ENCODE data around the gene LRTM2. TPM values are rescaled to one million over a fixed set of nuclear protein-coding genes. Genes with fewer than 3 reads are reported as not detected.

LRTM2 gene
- total and polyA plus RNA-seq, 2 of the 4 experiments (the other 2 are of a cell fraction): not detected

- ChIA-PET CTCF (no interaction called here), POLR2A (ENCODE audit: unreplicated experiment) (no interaction called here)
- no peak for ATAC-seq (ENCODE audit: low read depth)
- H3K56ac ChIP-seq (ENCODE audit: extremely low read depth, insufficient read depth, low read length): no peak overlapping the region
- H2BK15ac ChIP-seq (ENCODE audit: low read depth, low read length): no peak overlapping the region
- H4K5ac ChIP-seq (ENCODE audit: low read depth, low read length): no peak overlapping the region
- H3K4ac ChIP-seq (ENCODE audit: low read depth, low read length): no peak overlapping the region
- H2AK5ac ChIP-seq (ENCODE audit: low read depth, low read length): no peak overlapping the region
- in situ Hi-C loops (cut with MboI; ENCODE audit: low sequenced_read_pairs): no loop called here
- peaks cover 62% of the 10 kb centered on the region for H3K27me3 ChIP-seq (ENCODE audit: control insufficient read depth, insufficient read depth, low read length)
- H4K8ac ChIP-seq (ENCODE audit: low read depth in 2 of 2, low read length in 2 of 2): no peak overlapping the region
- H4K91ac ChIP-seq (ENCODE audit: insufficient read depth, low read depth, low read length): no peak overlapping the region
- intact Hi-C loops (cut with micrococcal nuclease): no loop called here
- no peak overlapping the region for H3K23ac ChIP-seq (ENCODE audit: low read depth, low read length)
- TF ChIP-seq FOS (IDR thresholded peaks at IDR 0.05; ENCODE audit: low read depth, low read length) (no peak), MXI1 (IDR thresholded peaks at IDR 0.05; ENCODE audit: borderline replicate concordance, low read depth, low read length) (no peak), POLR2A (IDR thresholded peaks at IDR 0.05; ENCODE audit: low read depth, low read length) (no peak), ELK1 (IDR thresholded peaks at IDR 0.05; ENCODE audit: borderline replicate concordance, low read depth, low read length) (no peak), BHLHE40 (IDR thresholded peaks at IDR 0.05; ENCODE audit: low read depth, low read length) (no peak), RCOR1 (IDR thresholded peaks at IDR 0.05; ENCODE audit: insufficient replicate concordance, low read length) (no peak), RAD21 (IDR thresholded peaks at IDR 0.05; ENCODE audit: low read length) (no peak), CTCF (conservative IDR thresholded peaks at IDR 0.05; ENCODE audit: low read depth, low read length) (no peak), SMC3 (IDR thresholded peaks at IDR 0.05; ENCODE audit: low read depth, low read length) (no peak), CHD1 (IDR thresholded peaks at IDR 0.05; ENCODE audit: low read depth, low read length) (no peak), MAFK (IDR thresholded peaks at IDR 0.05; ENCODE audit: low read depth, low read length) (no peak), USF2 (IDR thresholded peaks at IDR 0.05; ENCODE audit: low read depth, low read length) (no peak)
- H3K9ac ChIP-seq (ENCODE audit: low read depth, low read length): no peak overlapping the region
- no peaks in the 10 kb centered on the region for H3K79me1 ChIP-seq (ENCODE audit: low read depth in 1 of 2, low read length in 2 of 2)
- no peaks in the 10 kb centered on the region for H3K9me3 ChIP-seq (ENCODE audit: control insufficient read depth, insufficient read depth, low read length)
- no peaks in the 10 kb centered on the region for H3K4me1 ChIP-seq (ENCODE audit: control insufficient read depth, insufficient read depth, low read length)
- BruUV-seq (replicated peaks): no TSS peak
- 0 out of 2 replicates have a peak, but pooled peaks cover 3% of the 10 kb centered on the region for H3K9me1 ChIP-seq (ENCODE audit: insufficient read depth, low read length)
- DNase-seq: no peak
- no peak overlapping the region for H2AFZ ChIP-seq (replicated peaks; ENCODE audit: low read length, poor library complexity)
- no peak overlapping the region for H3K4me2 ChIP-seq (ENCODE audit: low read depth, low read length)
- H4K20me1 ChIP-seq (ENCODE audit: insufficient read depth, low read length): no peaks in the 10 kb centered on the region
- H2AK9ac ChIP-seq (replicated peaks; ENCODE audit: low read depth, low read length, poor library complexity): no peak overlapping the region
- no CpG with 5 or more reads among the region's 5 CpGs for WGBS, 2 experiments (ENCODE audit: extremely low coverage in 2 of 2, insufficient read length in 1 of 2)
- dilution Hi-C loops (cut with HindIII; ENCODE audit: low sequenced_read_pairs, unreplicated experiment): no loop called here
- no peaks in the 10 kb centered on the region for H3K36me3 ChIP-seq (ENCODE audit: control insufficient read depth, insufficient read depth, low read length)
- no peak overlapping the region for H3K27ac ChIP-seq (ENCODE audit: insufficient read depth, low read length)
- H2BK120ac ChIP-seq (ENCODE audit: low read depth, low read length): no peak overlapping the region
- H3K18ac ChIP-seq (ENCODE audit: low read depth, low read length): no peak overlapping the region
- no peak overlapping the region for H3K14ac ChIP-seq (replicated peaks; ENCODE audit: low read depth, low read length)
- H2BK20ac ChIP-seq (ENCODE audit: low read depth, low read length): no peak overlapping the region
- H3K4me3 ChIP-seq (ENCODE audit: insufficient read depth, low read depth, low read length): no peak overlapping the region
- H2BK5ac ChIP-seq (ENCODE audit: low read depth, low read length, poor library complexity, severe bottlenecking): no peak overlapping the region
Measured at GRCh38 chr12:1885082-1885596, 64.8 kb downstream of the LRTM2 start.

All from IMR-90 (cell line).